Fibroblast of skin of left biceps (primary cell): Measurements from ENCODE around the gene SYTL4.
A peak's percentile ranks its signal among the peaks of the same experiment; 100 is the strongest.

ENCODE experiments used
- DNase-seq, 2 experiments: peaks; one replicate each; pipeline ENCODE4 v3.0.0-alpha.2; 2013; ENCODE audit warnings: low read depth in 2 of 2

The SYTL4 gene

DNA sequence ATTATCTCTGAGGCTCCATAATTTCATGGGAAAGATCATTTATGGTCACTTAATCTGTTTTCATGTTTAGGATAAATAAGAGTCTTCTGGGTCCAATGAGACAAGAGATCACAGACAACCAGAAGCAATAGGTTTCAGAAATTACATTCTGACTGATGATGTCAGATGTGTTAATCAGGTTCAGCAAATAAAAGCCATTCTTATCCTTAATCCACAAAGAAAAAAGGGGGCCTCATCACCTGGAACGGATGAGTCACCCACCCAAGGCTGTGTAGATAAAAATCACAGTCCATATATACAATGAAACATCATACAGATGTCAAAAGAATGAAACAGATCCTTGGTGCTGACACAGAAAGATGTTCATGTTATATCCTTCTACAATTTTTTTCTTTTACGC lies 36.6 kb downstream of the SYTL4 start:
- no peak for DNase-seq

DNA sequence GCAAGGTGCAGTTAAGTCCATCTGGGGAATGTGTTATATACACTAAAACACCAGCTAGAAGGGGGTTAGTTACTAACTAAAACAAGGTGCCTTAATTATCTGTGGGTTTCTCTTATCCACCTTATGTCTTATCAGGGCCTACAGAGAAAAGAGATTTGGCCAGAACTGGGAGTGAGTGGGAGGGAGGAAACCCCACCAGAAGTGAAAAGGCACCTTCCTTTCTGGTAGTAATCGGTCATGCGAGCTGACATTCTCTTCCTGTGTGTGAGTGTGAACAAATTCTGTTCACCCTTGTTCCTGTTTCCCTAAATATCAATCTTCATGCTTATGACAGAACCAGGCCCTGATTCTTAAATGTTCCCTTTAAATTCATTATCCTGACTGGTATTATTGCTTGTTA lies 44.4 kb downstream of the SYTL4 start:
- DNase-seq: no peak

DNA sequence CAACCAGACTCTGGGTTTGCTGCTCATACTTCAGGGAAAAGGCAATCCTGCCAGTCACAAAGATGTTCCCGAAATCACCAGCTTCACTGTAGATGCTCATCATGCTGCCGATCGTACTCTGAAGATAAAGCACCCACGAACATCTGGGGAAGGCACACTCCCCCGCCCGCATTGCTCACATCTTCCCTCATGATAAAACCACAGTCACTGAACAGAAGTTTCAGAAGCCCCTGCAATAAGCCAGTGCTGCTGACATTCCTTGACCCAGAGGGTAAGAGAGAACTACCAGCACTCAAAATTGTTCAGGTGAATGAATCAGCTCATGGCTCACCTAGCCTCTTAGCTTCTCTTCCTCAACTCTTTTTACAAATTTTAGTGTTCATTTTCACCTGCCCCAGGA lies 44.8 kb downstream of the SYTL4 start:
- DNase-seq: no peak

DNA sequence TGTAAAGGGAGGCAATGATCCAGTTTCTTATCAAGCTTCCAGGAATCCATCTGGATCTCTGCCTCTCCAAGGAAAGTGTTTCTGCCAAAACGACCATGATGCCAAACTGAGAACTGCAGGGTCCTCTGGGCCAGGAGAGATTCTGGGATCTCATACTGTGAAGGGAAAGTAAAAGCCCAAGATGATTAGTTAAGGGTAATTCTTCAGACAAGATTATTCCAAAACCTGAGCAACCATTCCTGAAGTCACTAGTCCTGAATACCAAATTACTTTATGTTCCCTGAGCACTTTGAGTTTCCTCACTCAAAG lies 46.0 kb downstream of the SYTL4 start:
- DNase-seq: no peak

DNA sequence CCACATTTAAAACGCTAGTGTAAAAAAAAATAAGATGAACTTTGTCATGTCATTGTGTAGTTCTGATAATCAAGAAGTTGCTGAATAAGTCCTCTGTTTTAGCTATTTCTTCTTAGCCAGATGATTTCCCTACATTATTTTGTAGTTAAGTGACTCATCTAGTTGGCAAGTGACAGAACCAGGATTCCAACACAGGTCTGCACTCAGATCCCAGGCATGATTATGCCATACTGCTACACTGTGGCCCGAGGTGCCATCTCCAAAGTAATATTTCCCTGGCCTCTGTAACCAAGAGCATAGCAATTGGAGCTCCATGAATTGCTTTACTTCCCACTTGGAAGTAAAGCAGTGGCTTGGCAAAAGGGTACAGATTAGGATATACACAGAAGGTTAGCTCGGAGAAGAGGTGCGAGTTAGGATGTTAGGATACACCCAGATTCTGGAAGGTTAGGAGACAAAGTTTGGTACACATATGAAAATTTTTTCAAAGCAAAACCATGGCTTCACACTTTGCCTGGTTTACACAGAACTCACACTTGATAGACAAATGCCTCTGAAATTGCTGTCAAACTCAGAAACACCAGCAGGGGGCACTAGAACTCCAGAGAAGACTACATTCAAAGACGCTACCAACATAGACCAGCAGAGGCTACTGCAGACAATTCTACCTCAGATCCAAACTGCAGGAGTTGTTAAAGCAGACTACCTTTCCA lies 46.5 kb downstream of the SYTL4 start:
- DNase-seq: peak in 1 of 2 experiments; percentile 26

DNA sequence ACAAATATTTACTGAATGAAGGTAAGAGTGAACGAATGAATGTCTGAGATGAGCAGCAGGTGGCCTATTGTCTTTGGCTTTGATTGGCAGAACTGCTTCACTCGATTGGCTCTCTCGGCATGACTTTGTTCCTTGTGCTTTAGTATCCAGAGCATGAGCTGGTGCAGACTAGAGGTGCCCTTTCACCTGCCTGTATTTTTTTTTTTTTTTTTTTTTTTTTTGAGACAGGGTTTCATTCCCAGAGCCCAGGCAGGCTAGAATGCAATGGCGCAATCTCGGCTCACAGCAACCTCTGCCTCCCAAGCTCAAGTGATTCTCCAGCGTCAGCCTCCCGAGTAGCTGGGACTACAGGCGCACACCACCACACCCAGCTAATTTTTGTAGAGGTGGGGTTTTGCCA lies 49.0 kb downstream of the SYTL4 start:
- no peak for DNase-seq

DNA sequence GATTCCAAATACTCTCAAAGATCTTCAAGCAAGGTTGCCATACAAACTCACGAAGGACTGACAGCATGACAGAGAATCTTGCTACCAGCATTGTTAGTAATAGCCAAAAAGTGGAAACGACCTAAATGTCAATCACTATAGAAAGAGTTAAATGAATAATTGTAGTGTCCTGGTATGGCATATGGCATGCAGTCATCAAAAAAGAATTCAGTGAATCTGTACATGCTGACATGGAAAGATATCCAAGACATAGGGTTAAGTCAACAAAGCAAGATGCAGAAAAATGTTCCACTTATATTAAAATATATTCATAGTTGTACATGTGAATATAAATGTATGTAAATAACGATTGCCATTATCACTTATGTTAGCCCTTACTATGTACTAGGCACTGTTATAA lies 50.3 kb downstream of the SYTL4 start:
- DNase-seq: no peak

DNA sequence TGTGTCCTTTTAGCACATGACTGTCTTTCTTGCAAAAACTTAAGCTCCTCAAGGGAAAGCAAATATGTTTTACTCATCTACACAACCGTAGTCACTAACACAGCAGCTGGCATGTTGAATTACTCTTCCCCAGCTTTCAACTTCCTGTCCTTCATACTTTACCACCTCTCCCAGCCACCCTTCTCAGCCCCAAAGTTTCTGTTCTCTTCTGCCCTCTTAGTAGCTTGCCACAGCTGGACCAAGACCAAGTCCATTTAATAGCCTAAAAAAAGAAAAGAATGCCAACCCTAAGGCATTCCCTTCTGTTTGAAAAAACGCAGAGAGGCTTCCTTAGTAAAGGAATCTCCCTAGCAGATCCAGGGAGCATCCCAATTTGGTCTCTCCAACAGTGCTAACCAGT lies 51.2 kb downstream of the SYTL4 start:
- DNase-seq: no peak

DNA sequence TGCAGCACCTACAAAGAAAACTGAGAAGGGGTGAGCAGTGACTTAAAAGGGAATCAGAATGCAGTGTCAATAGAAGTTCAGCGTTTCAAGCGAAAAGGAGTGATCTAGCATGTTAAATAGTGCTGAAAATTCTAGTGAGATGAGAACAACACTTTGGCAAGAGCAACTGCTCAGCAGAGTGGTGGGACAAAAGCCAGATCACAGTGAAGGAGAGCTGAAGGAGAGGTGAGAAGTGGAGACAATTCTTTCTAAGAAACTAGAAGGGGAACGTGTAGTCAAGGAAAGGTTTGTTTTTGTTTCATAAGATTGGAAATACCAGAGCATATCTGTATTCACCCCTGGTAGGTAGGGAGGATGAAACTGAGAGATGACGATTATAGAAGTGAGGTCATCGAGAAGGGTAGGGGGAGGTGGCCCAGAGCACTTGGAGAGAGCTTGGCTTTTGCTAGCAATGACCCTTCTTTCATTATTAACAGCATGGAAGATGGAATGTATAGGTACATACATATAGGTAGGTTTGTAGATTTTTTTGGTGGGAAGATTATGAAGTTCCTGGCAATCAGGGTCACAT lies 54.2 kb downstream of the SYTL4 start:
- no peak for DNase-seq

DNA sequence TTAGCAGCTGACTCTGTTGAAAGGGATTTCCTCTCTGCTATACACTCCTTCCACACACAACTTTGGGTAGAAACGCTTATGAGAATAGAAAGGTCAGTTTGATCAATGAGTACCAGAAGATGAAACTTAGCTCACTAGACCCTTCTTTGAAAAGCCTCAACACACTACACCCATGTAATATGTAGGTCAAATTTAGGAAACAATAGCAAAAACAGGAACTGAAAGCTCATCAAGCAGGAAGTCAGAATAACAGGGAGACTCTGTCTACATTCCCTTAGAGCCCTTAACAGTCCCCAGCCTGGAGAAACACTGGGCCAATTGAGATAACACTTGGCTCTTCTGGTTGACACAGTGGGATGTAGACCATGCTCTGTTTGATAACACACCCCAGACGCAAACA lies 57.2 kb downstream of the SYTL4 start:
- no peak for DNase-seq

DNA sequence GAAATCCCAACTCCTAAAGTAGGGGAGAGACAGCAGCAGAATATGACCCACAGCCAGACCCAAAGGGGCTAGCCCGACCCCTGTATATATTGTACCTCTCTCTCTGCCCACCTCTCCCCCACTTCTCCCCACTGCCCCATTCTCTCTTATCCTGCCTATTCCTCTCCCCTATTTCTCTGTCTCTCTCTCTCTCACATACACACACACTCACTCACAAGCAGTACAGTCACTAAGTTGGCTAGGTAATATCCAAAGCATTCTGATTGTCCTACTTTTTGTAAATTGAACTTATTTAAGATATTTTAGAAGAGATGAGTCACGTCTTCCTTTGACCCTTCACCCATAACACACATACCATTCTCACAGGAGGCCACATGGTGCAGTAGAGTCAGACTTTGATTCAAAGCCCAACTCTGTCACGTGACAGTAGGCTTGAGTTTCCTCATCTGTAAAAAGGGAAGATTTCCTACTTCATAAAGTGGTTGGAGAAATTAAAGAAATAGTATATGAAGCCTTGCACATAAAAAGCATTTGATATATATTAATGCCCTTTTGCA lies 58.4 kb downstream of the SYTL4 start:
- no peak for DNase-seq

DNA sequence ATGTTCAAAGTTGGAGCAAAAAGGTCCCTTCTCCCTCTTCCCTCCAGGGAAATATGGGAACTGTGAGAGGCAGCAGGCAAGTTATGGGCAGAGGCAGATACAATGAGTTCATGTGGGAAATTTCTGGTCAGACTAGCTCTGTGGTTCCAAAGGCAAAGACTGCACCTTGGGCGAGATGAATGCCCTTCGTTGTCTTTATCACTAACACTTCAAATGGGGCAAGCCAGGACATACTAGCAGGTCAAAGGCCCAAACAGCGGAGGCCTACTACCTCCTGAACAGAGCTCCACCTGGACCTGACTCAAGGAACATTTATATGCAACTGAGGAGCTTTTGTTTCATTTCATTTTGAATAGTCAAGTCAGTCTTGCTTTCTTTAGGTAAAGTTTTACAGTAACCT lies 59.0 kb downstream of the SYTL4 start:
- DNase-seq: no peak

DNA sequence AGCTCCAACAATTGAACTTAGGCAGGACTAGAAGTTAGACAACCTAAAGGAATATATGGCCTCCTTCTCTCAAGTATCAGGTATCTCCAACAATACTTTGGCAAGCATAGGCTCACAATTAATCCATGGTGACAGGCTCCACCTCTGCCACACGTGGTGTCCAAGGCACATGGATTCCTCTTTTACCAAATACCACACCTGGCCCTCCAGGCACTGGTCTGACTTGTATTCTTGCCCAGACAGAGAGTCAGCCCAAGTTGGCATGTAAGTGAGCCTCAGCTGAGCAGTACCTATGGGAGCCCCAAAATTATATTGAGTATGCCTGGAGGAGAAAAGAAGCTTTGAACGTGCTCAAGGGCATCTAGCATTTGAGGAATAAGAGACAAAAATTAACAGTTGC lies 68.3 kb downstream of the SYTL4 start:
- DNase-seq: no peak

DNA sequence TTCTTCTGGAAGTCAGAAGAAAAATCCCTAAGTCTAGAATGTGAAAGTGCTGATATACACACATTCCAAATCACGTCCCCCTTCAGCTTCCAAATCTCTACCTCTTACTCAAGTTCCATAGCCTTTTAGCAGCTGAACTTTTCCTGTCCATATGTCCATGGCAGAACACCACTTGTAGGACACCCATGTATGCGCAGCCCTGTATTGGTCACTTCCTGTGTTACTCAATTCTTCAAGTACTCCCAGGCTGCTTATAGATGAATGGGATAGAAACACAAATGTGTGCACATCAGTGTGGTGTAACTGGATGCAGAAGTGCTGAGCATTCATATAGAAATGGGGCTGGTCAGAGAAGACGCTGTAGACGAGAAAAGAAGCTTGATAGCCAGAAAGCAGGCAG lies 69.1 kb downstream of the SYTL4 start:
- no peak for DNase-seq

DNA sequence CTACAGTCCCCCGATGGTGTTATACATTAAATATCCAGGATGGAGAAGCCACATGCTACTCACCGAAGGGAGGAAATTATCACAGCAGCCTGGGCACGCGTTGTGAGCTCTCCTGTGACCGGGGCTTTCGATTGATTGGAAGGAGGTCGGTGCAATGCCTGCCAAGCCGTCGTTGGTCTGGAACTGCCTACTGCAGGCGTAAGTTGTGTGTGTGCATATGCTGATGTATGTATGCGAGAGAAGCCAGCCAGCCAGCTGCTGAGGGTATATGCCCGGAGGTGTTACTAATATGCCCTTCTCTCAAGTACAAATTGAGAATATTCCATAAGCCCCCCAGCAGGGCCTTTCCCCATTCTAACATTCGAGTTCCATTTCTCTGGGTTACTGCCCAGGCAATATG lies 69.8 kb downstream of the SYTL4 start:
- DNase-seq: no peak

DNA sequence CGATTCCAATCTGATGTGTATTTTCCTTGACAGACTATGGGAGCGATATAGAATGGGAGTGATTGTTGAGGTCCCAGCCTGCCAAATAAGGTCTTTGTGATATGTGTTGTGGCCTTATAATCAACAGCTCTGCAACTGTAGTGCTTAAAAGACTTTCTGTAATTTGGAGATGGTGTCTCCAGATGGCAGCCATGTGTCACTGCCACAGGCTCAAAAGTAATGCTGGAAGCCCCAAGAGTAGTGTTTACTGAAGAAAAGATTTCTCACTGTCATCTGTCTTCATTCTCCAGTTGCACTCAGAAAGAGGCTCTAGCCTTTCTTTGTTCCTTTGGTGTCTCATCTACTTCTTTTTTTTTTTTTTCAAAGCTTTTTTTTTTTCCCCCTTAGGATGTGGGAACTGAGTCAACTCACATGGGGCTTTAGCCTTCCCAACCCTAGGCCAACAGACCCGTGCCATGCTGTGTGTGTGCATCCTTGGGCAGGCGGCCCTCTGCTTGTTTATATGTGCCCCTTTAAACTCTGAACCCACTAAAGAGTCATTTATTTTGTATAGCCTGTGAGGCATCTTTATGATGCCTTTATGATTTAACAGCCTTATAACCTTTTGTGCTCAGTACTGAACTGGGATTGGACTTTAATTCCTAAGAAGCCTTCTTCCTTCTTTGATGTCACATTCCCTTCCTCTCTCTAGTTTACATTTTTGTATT lies 72.3 kb downstream of the SYTL4 start:
- no peak for DNase-seq

DNA sequence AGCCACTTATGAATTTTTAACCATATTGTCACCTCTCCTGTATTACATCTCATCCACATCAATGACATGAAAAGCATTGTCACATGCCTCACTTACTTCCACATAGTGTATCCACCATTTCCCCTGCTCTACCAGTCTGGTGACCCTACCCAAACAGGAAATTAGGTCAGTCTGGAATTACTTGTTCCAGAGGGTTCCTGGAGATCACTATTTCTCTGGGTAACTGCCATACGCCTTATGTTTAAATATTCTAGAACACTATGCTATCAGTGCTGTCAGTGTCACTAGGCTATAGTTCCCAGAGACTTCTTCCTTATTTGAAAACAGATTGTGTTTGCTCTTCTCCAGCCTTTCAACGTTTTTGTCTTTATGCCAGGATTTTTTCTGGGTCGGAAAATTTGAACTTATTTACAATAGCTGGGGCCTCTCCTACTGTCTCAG lies 73.0 kb downstream of the SYTL4 start:
- DNase-seq: no peak

DNA sequence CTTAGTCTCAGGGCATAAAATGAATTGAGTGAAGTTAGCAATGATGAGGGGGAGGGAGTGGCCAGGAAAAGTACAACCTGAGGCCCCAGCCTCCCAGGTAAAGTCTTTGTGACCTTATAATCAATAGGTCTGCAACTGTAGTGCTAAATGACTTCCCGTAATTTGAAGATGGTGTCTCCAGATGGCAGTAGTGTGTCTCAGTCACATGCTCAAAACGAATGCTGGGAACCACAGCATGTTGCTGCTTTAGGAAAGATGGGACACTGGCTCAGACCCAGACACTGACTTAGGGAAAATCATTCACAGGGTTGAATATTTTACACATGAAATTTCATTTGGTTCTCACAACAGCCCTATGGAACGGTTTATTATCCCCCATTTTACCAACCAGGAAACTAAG lies 77.7 kb downstream of the SYTL4 start:
- DNase-seq: no peak

DNA sequence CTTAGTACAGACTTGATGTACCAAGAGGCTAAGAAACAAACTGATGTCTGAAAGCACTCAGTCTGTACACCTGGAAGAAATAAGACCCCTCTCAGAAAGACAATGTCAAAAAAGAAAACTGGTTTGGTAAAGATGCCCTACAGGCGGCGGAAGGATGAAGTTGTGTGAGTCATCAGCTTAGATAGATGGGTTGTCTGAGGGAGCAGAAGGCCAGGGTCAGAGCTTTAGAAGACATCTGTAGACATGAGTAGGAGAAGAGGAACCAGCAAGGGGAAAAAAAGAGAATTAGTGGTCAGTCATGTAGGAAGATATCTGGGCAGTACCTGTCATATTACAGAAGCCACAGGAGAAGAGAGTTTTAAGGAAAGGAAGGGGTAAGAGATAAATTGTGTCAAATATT lies 79.7 kb downstream of the SYTL4 start:
- DNase-seq: no peak

DNA sequence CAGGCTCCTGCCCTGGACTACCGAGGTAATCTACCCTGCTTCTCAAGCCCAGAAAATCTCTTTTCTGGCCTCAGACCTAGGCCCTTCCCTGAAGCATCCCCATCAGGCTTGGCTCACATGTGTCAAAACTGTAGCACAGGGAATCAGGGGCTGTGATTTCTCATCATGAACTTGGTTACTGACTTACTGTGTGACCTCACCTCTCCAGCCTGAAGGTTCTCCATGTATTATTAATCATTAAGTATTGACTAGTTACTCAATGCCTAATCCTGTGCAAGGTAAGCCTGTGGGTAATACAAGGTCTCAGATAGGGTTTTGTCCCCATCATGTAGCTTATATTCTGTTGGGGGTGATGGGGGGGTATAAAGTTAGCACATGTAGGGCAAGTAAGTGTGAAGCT lies 81.1 kb downstream of the SYTL4 start:
- DNase-seq: no peak

DNA sequence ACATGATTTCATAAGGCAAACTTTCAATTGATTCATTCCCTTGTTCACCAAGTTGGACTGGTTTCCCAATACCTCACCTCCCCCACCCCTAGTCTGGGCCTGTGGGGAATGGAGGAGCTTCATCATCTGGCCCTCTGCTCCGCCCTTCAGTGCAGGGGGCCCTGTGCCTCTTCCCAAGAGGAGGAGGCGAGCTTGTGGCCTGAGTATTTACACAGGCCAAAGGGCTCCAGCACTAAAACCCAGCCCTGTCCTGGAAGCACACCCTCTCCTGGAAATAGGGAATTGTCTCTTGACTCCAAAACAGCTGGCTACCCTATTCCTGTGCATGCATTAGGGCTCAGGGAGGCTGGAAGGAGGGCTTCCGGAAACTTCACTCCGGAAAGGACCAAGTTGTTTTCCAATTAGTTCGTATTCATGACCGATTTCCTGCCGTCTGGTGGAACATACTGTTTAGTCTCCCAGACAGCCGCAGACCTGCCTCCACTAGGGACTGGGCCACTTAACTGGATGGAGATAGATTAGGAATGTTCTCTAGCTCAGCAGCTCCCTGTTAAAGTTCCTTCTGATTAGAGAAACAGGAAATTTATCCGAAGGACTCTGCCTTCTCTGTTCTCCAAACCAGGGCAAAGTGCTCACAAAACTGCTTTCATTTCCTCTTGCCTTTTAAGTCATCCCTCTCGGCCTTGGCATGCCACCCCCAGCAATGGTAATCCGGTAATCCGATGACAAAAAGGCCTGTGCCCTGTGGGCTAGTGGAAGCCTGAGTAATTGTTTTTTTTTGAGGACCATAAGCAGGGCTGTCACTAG lies 82.2 kb downstream of the SYTL4 start:
- DNase-seq: peak; percentile 81 to 84
